Panc1 (cell line): Measurements from ENCODE around the gene NKD1. TPM values are rescaled to one million over a fixed set of nuclear protein-coding genes. Genes with fewer than 3 reads are reported as not detected.

Experiments
- ATAC-seq: fragments of 200-7000 bp; cut with Tn5 transposase; 2 replicates; pipeline ENCODE4 v1.9.1; 2020; ENCODE audit warnings: mild to moderate bottlenecking, moderate library complexity
- BruUV-seq: library from RNA; stranded (reverse); fragments of 400-500 nt; replicated peaks from 2 replicates; lab custom pipeline; 2021; lab: Mats Ljungman, UMichigan
- CTCF ChIA-PET: fragments of 300-600 bp; sonication (Branson Sonifier 250); formaldehyde crosslinking; loops from one replicate; lab custom pipeline; 2022; ENCODE audit warnings: antibody characterized with exemption; lab: Charles Lee
- POLR2A ChIA-PET: fragments of 300-600 bp; sonication (Branson Sonifier 250); formaldehyde crosslinking; loops from one replicate; lab custom pipeline; 2022; ENCODE audit warnings: antibody characterized with exemption; lab: Charles Lee
- DNase-seq: peaks from one replicate; pipeline ENCODE4 v3.0.0-alpha.2; 2010; ENCODE audit warnings: low read depth, low spot score
- H3K27ac ChIP-seq: 2 replicates; pipeline ENCODE4 v1.5.1; 2011; ENCODE audit warnings: mild to moderate bottlenecking, low read length, inconsistent platforms
- H3K27me3 ChIP-seq: fragments of 200-500 bp; sonication (Bioruptor generic); 2 replicates; pipeline ENCODE4 v1.6.0; 2014; ENCODE audit warnings: low read length, inconsistent platforms; ENCODE audit not compliant: control insufficient read depth, insufficient read depth
- H3K36me3 ChIP-seq: fragments of 200-500 bp; sonication (Bioruptor generic); 2 replicates; pipeline ENCODE4 v1.5.1; 2014; ENCODE audit warnings: inconsistent platforms, mild to moderate bottlenecking, low read length, moderate library complexity; ENCODE audit not compliant: control insufficient read depth, insufficient read depth
- H3K4me1 ChIP-seq: 2 replicates; pipeline ENCODE4 v1.5.1; 2011; ENCODE audit warnings: inconsistent platforms, mild to moderate bottlenecking, low read length, moderate library complexity; ENCODE audit not compliant: control insufficient read depth, insufficient read depth
- H3K4me3 ChIP-seq, 2 experiments: 2 replicates each; pipeline ENCODE4 v1.5.1; 2011 to 2012; ENCODE audit warnings: low read depth in 2 of 2, low read length in 2 of 2, mild to moderate bottlenecking in 2 of 2, inconsistent platforms in 1 of 2, moderate library complexity in 1 of 2
- H3K9me3 ChIP-seq: fragments of 200-500 bp; sonication (Bioruptor generic); 2 replicates; pipeline ENCODE4 v1.5.1; 2014; ENCODE audit warnings: low read depth, mild to moderate bottlenecking, inconsistent platforms, low read length, moderate library complexity; ENCODE audit not compliant: control insufficient read depth, insufficient read depth
- CTCF ChIP-seq: fragments of 450-650 bp; IDR thresholded peaks from 2 replicates; pipeline ENCODE4 v1.5.1; 2017; ENCODE audit warnings: mild to moderate bottlenecking
- POLR2AphosphoS5 ChIP-seq: IDR thresholded peaks from 2 replicates; pipeline ENCODE4 v1.6.1; 2012; ENCODE audit warnings: mild to moderate bottlenecking, low read depth, low read length, moderate library complexity
- REST ChIP-seq, 2 experiments: IDR thresholded peaks; 2 replicates each; pipeline ENCODE4 v1.6.1; 2011 to 2012; ENCODE audit warnings: low read depth in 2 of 2, control low read depth in 1 of 2, low read length in 1 of 2, mild to moderate bottlenecking in 1 of 2, moderate library complexity in 1 of 2; ENCODE audit not compliant: insufficient read depth in 1 of 2
- SIN3A ChIP-seq: IDR thresholded peaks from 2 replicates; pipeline ENCODE4 v1.6.1; 2012; ENCODE audit warnings: low read depth, mild to moderate bottlenecking, low read length, moderate library complexity, borderline replicate concordance; ENCODE audit not compliant: insufficient read depth
- TCF7L2 ChIP-seq: IDR thresholded peaks from 2 replicates; pipeline ENCODE4 v1.6.1; 2011; ENCODE audit warnings: mild to moderate bottlenecking, low read depth, low read length, inconsistent platforms
- in situ Hi-C: cut with HindIII; loops from 2 replicates; pipeline ENCODE4 v1.10.0; 2016; ENCODE audit warnings: low sequenced_read_pairs, low pct_unique_long_range_greater_than_20kb
- intact Hi-C: fragments of 100-400 bp; cut with micrococcal nuclease; formaldehyde crosslinking; loops from one replicate; pipeline ENCODE4 v1.10.0; 2022; ENCODE audit not compliant: unreplicated experiment
- total RNA-seq: library from RNA; stranded (reverse); gene quantifications from one replicate; pipeline ENCODE4 v1.2.1, GENCODE V29; 2021; ENCODE audit not compliant: unreplicated experiment

Gene NKD1
- total RNA-seq, 1 experiment from 2014 or later: 0.18 TPM

- DNase-seq (no peak), ATAC-seq (no peak)
- POLR2A ChIA-PET: no interaction called here
- Histone ChIP-seq H3K36me3 (no peaks in the 10 kb centered on the region), H3K27ac (no peak overlapping the region), H3K4me1 (no peaks in the 10 kb centered on the region), H3K27me3 (no peaks in the 10 kb centered on the region; the same call in 1 of the 2 replicates), H3K9me3 (no peaks in the 10 kb centered on the region), H3K4me3 (no peak overlapping the region)
- intact Hi-C loops: no loop called here
- in situ Hi-C loops: no loop called here
- BruUV-seq: no TSS peak
- TF ChIP-seq POLR2AphosphoS5 (no peak), REST (IDR thresholded peaks at IDR 0.05; ENCODE audit: insufficient read depth in 1 of 2, low read depth in 2 of 2, low read length in 1 of 2) (no peak), CTCF (no peak), SIN3A (no peak), TCF7L2 (no peak)
- CTCF ChIA-PET: no interaction called here
Measured at GRCh38 chr16:50553731-50554360, 5.7 kb downstream of the NKD1 start.

- no peaks in the 10 kb centered on the region for H3K36me3 ChIP-seq
- no peak overlapping the region for H3K4me3 ChIP-seq
- TF ChIP-seq SIN3A (no peak), REST (IDR thresholded peaks at IDR 0.05; ENCODE audit: insufficient read depth in 1 of 2, low read depth in 2 of 2, low read length in 1 of 2) (no peak), POLR2AphosphoS5 (no peak), TCF7L2 (no peak), CTCF (no peak)
- intact Hi-C loops (no loop called here), in situ Hi-C loops (no loop called here)
- no TSS peak for BruUV-seq
- ChIA-PET POLR2A (no interaction called here), CTCF (no interaction called here)
- no peak for ATAC-seq
- no peak for DNase-seq
- H3K4me1 ChIP-seq: no peaks in the 10 kb centered on the region
- H3K27ac ChIP-seq: no peak overlapping the region
- H3K27me3 ChIP-seq: no peaks in the 10 kb centered on the region
- no peaks in the 10 kb centered on the region for H3K9me3 ChIP-seq
Measured at GRCh38 chr16:50555269-50555875, 7.2 kb downstream of the NKD1 start.
